GM12878 (cell line): ENCODE measurements around the gene CCL22. TPM values are rescaled to one million over a fixed set of nuclear protein-coding genes. Genes with fewer than 3 reads are reported as not detected.
A peak's percentile ranks its signal among the peaks of the same experiment; 100 is the strongest.

ENCODE experiments used
- ATAC-seq: fragments of 200-7000 bp; cut with Tn5 transposase; 3 replicates; pipeline ENCODE4 v1.9.1; 2020; ENCODE audit warnings: mild to moderate bottlenecking, moderate library complexity
- BruUV-seq: library from RNA; stranded (reverse); fragments of 400-500 nt; replicated peaks from 2 replicates; lab custom pipeline; 2021; lab: Mats Ljungman, UMichigan
- CTCF ChIA-PET: fragments of 300-600 bp; sonication (Branson Sonifier 250); formaldehyde crosslinking; extraction: SDS; loops from one replicate; lab custom pipeline; 2021; ENCODE audit warnings: inconsistent platforms; lab: Yijun Ruan, JAX
- POLR2A ChIA-PET: fragments of 350-600 bp; formaldehyde crosslinking; extraction: SDS; loops from one replicate; lab custom pipeline; 2021; ENCODE audit warnings: inconsistent platforms; lab: Charles Lee
- RAD21 ChIA-PET: fragments of 300-600 bp; sonication (Branson Sonifier 250); formaldehyde crosslinking; loops from one replicate; lab custom pipeline; 2023; ENCODE audit warnings: antibody characterized with exemption; ENCODE audit not compliant: unreplicated experiment; lab: Charles Lee
- SMC1A ChIA-PET: fragments of 300-600 bp; sonication (Branson Sonifier 250); formaldehyde crosslinking; loops from one replicate; lab custom pipeline; 2023; ENCODE audit not compliant: unreplicated experiment, uncharacterized antibody; lab: Charles Lee
- DNase-seq: peaks from one replicate; pipeline ENCODE4 v3.0.0-alpha.2; 2011; ENCODE audit warnings: low read depth, low spot score
- FAIRE-seq: peaks from 3 replicates; lab custom pipeline; 2011; peaks lifted over from hg19 to GRCh38; lab: Jason Lieb, UNC
- H2AFZ ChIP-seq: 2 replicates; pipeline ENCODE4 v1.6.0; 2011; ENCODE audit warnings: low read depth, low read length, control low read depth; ENCODE audit not compliant: control insufficient read depth
- H3K27ac ChIP-seq: 2 replicates; pipeline ENCODE4 v1.5.1; 2011; ENCODE audit warnings: control low read depth; ENCODE audit not compliant: control insufficient read depth, insufficient read depth
- H3K27me3 ChIP-seq, 2 experiments: replicated peaks in 1 of 2; 2 replicates each; pipeline versions ENCODE4 v1.6.0 to v1.6.1; 2011; ENCODE audit warnings: low read length in 1 of 2; ENCODE audit not compliant: control insufficient read depth in 2 of 2, insufficient read depth in 2 of 2
- H3K36me3 ChIP-seq, 2 experiments: 2 replicates each; pipeline ENCODE4 v1.5.1; 2011; ENCODE audit warnings: low read length in 1 of 2; ENCODE audit not compliant: control insufficient read depth in 2 of 2, insufficient read depth in 2 of 2
- H3K4me1 ChIP-seq: 2 replicates; pipeline ENCODE4 v1.6.1; 2011; ENCODE audit warnings: mild to moderate bottlenecking, low read length, moderate library complexity, mixed read lengths; ENCODE audit not compliant: control insufficient read depth, insufficient read depth
- H3K4me2 ChIP-seq: 2 replicates; pipeline ENCODE4 v1.6.0; 2011; ENCODE audit warnings: control low read depth; ENCODE audit not compliant: control insufficient read depth, insufficient read depth
- H3K4me3 ChIP-seq: fragments of 200-600 bp; sonication (generic); 2 replicates; pipeline ENCODE4 v1.5.1; 2016
- H3K79me2 ChIP-seq: 2 replicates; pipeline ENCODE4 v1.6.0; 2011; ENCODE audit warnings: low read length; ENCODE audit not compliant: control insufficient read depth, insufficient read depth
- H3K9ac ChIP-seq: 2 replicates; pipeline ENCODE4 v1.8.0; 2011; ENCODE audit warnings: low read length, control low read depth, mixed read lengths; ENCODE audit not compliant: control insufficient read depth, insufficient read depth
- H3K9me3 ChIP-seq: replicated peaks from 3 replicates; pipeline ENCODE4 v1.5.1; 2011; ENCODE audit warnings: mild to moderate bottlenecking, low read length; ENCODE audit not compliant: control insufficient read depth, insufficient read depth
- H4K20me1 ChIP-seq: 2 replicates; pipeline ENCODE4 v1.6.0; 2011; ENCODE audit not compliant: control insufficient read depth, insufficient read depth
- CBX5 ChIP-seq: sonication (generic); IDR thresholded peaks from 2 replicates; pipeline ENCODE4 v1.6.1; 2016; ENCODE audit warnings: low read depth, moderate library complexity, mild to moderate bottlenecking, inconsistent platforms
- CREM ChIP-seq: IDR thresholded peaks from 2 replicates; pipeline ENCODE4 v1.6.1; 2014; ENCODE audit warnings: antibody characterized with exemption, low read depth
- EGR1 ChIP-seq, 2 experiments: IDR thresholded peaks; 1 replicate in 1 of 2; 2 replicates in 1 of 2; pipeline ENCODE4 v1.6.1; 2011 to 2012; ENCODE audit warnings: low read depth in 2 of 2, low read length in 2 of 2, borderline replicate concordance in 1 of 2, mild to moderate bottlenecking in 1 of 2, moderate library complexity in 1 of 2
- GATAD2B ChIP-seq: fragments of 450-650 bp; conservative IDR thresholded peaks from 2 replicates; pipeline ENCODE4 v1.6.1; 2017; ENCODE audit warnings: low read depth, mild to moderate bottlenecking, moderate library complexity
- HDAC2 ChIP-seq: fragments of 200-600 bp; sonication (generic); IDR thresholded peaks from 2 replicates; pipeline ENCODE4 v1.6.1; 2017
- HDAC6 ChIP-seq: fragments of 200-600 bp; sonication (generic); IDR thresholded peaks from one replicate; pipeline ENCODE4 v1.8.0; 2017; ENCODE audit warnings: antibody characterized with exemption; ENCODE audit not compliant: unreplicated experiment
- HDGF ChIP-seq: fragments of 450-650 bp; IDR thresholded peaks from 2 replicates; pipeline ENCODE4 v1.6.1; 2016; ENCODE audit warnings: antibody characterized with exemption
- IKZF2 ChIP-seq, 2 experiments: fragments of 450-650 bp; IDR thresholded peaks; 2 replicates each; pipeline ENCODE4 v1.6.1; 2017; ENCODE audit warnings: mild to moderate bottlenecking in 2 of 2, moderate library complexity in 2 of 2
- MEF2A ChIP-seq: IDR thresholded peaks from 2 replicates; pipeline ENCODE4 v1.6.1; 2011; ENCODE audit warnings: low read depth, mild to moderate bottlenecking, low read length, moderate library complexity; ENCODE audit not compliant: insufficient read depth
- NBN ChIP-seq: fragments of 450-650 bp; IDR thresholded peaks from 2 replicates; pipeline ENCODE4 v1.6.1; 2016
- POU2F2 ChIP-seq: IDR thresholded peaks from 3 replicates; pipeline ENCODE4 v1.6.1; 2011; ENCODE audit warnings: low read depth, mild to moderate bottlenecking, low read length, borderline replicate concordance
- RAD51 ChIP-seq: fragments of 450-650 bp; IDR thresholded peaks from 2 replicates; pipeline ENCODE4 v1.6.1; 2016; ENCODE audit warnings: moderate library complexity, mild to moderate bottlenecking, inconsistent platforms
- SIN3A ChIP-seq: IDR thresholded peaks from 2 replicates; pipeline ENCODE4 v1.6.1; 2012; ENCODE audit warnings: low read depth, low read length, improper control_type of control experiment
- SREBF1 ChIP-seq: IDR thresholded peaks from 2 replicates; pipeline ENCODE4 v1.6.1; 2012; ENCODE audit warnings: mild to moderate bottlenecking, low read length
- YY1 ChIP-seq: IDR thresholded peaks from 2 replicates; pipeline ENCODE4 v1.6.1; 2011; ENCODE audit warnings: low read depth, mild to moderate bottlenecking, low read length
- ZNF24 ChIP-seq: fragments of 450-650 bp; IDR thresholded peaks from 2 replicates; pipeline ENCODE4 v1.6.1; 2017; ENCODE audit warnings: antibody characterized with exemption, mild to moderate bottlenecking
- ZNF384 ChIP-seq: IDR thresholded peaks from 2 replicates; pipeline ENCODE4 v1.6.1; 2012; ENCODE audit warnings: low read depth, mild to moderate bottlenecking, low read length, improper control_type of control experiment, borderline replicate concordance
- WGBS: methylation state at CpG from one replicate; pipeline ENCODE4 v1.1.6; 2016; ENCODE audit warnings: low lambda C conversion rate; ENCODE audit not compliant: insufficient replicate concordance, insufficient coverage; ENCODE audit errors: missing lambda C conversion rate; 5-methylcytosine and 5-hydroxymethylcytosine counted together
- in situ Hi-C: fragments of 300-500 bp; cut with MboI; formaldehyde crosslinking; loops from 9 replicates; pipeline ENCODE4 v1.14.3; 2018; ENCODE audit warnings: mixed read lengths
- intact Hi-C: fragments of 100-400 bp; cut with micrococcal nuclease; formaldehyde crosslinking; loops from one replicate; pipeline ENCODE4 v1.14.2; 2022; ENCODE audit not compliant: unreplicated experiment
- polyA plus RNA-seq, 11 experiments: library from polyadenylated mRNA; depleted of rRNA in 4 of 11; unstranded in 6 of 11; stranded (reverse) in 5 of 11; fragments of >200 nt; fragmentation: Nextera tagmentation in 4 of 11; fragmentation: Illumina TruSeq in 1 of 11; extraction: Ambion mirVana in 4 of 11; extraction: Trizol in 1 of 11; gene quantifications; 1 replicate in 1 of 11; 2 replicates in 10 of 11; pipeline versions ENCODE4 v1.2.1 to v1.2.3, GENCODE V29; 2011 to 2016; ENCODE audit warnings: inconsistent platforms in 2 of 11, missing spikeins in 2 of 11, low read depth in 1 of 11
- total RNA-seq, 4 experiments: library from RNA; depleted of rRNA in 3 of 4; stranded (reverse); fragments of >200 nt in 3 of 4; fragmentation: Illumina TruSeq in 1 of 4; extraction: Trizol in 1 of 4; gene quantifications; 2 replicates each; pipeline versions ENCODE4 v1.2.1 to v1.2.3, GENCODE V29; 2013 to 2021
- TF ChIP-seq, protein P1 (sequence below): fragments of 450-650 bp; IDR thresholded peaks from 2 replicates; pipeline ENCODE4 v1.6.1; 2016; ENCODE audit warnings: mild to moderate bottlenecking
- TF ChIP-seq, protein P2 (sequence below): fragments of 450-650 bp; conservative IDR thresholded peaks from 2 replicates; pipeline ENCODE4 v1.6.1; 2017; ENCODE audit warnings: mild to moderate bottlenecking, moderate library complexity
- TF ChIP-seq, protein P3 (sequence below): IDR thresholded peaks from 2 replicates; pipeline ENCODE4 v1.6.1; 2011; ENCODE audit warnings: borderline replicate concordance, low read depth, mild to moderate bottlenecking, moderate library complexity, mixed read lengths, low read length; ENCODE audit not compliant: insufficient read depth; ENCODE audit errors: extremely low read length
- TF ChIP-seq, protein P4 (sequence below): IDR thresholded peaks from 2 replicates; pipeline ENCODE4 v1.6.1; 2012; ENCODE audit warnings: low read depth, low read length, improper control_type of control experiment

The CCL22 gene
- total and polyA plus RNA-seq, 10 of the 15 experiments (the other 5 are each of a cell fraction or from before 2014, with no cell fraction given) = 38.0 to 704 (median 349) TPM

DNA sequence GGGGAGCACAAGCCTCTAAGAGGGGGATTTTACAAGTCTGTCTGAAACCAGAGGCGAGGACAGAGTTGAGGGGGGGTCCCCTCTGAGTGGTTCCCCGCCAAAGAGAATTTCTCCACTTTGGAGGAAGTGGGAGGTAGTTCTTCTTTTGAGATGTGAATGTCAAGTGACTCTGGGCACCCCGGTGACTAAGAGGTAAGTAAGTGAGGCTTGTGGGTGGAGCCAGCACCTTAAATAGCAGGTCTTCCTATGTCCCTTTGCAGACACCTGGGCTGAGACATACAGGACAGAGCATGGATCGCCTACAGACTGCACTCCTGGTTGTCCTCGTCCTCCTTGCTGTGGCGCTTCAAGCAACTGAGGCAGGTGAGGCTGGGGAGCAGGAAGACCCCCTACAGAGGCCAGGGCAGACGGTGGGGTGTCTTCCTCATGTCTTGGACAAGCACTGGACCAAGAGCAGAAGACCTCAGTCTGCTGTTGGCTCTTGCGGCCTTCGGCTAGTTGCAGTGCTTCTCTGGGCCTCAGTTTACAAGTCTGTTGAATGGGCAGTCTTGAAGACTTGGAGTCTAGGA lies at the start of gene CCL22 (continued):
- TF ChIP-seq, protein P1, sequence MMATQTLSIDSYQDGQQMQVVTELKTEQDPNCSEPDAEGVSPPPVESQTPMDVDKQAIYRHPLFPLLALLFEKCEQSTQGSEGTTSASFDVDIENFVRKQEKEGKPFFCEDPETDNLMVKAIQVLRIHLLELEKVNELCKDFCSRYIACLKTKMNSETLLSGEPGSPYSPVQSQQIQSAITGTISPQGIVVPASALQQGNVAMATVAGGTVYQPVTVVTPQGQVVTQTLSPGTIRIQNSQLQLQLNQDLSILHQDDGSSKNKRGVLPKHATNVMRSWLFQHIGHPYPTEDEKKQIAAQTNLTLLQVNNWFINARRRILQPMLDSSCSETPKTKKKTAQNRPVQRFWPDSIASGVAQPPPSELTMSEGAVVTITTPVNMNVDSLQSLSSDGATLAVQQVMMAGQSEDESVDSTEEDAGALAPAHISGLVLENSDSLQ = no peak
- no peak; the same call in 1 of the 2 replicates for TF ChIP-seq GATAD2B
- no peak for TF ChIP-seq SIN3A
- peak; percentile 37; the same call in 1 of the 2 replicates for TF ChIP-seq CREM
- no peak for TF ChIP-seq HDGF
- TF ChIP-seq HDAC6 = no peak
- TF ChIP-seq NBN = no peak
- no peak for TF ChIP-seq HDAC2
- TF ChIP-seq RAD51 = no peak
- no peak for TF ChIP-seq MEF2A
- no peak for TF ChIP-seq SREBF1
- TF ChIP-seq POU2F2 = 0 out of 3 replicates have a peak, but pooled peaks have one; percentile 4

DNA sequence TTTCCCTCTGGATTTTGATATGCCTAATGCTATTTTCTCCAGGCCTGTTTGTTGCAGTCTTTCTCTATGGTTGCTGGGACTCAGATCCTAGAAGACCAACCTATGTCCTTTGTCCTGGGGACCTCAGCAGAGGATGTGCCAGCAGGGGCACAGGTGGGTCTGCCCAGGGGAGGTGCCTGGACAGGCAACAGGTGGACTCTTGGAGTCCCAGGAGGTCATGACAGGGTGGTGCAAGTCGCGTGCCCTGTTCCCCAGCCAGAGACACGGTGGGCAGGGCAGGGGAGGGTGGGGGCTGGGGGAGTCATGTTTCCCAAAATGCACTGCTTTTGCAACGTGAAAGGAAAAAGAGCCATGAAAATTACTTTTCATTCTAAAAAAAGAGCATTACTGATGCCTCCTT lies 47.8 kb upstream of the CCL22 start:
- Histone ChIP-seq H3K27ac (no peak overlapping the region), H3K9me3 (no peaks in the 10 kb centered on the region), H2AFZ (no peak overlapping the region), H3K27me3 (no peaks in the 10 kb centered on the region), H3K36me3 (no peaks in the 10 kb centered on the region), H3K9ac (no peak overlapping the region), H3K4me2 (no peak overlapping the region), H3K4me3 (no peak overlapping the region), H3K4me1 (peaks cover 16% of the 10 kb centered on the region), H3K79me2 (no peaks in the 10 kb centered on the region), H4K20me1 (no peaks in the 10 kb centered on the region)
- 6% methylated on average over 4 of the region's 4 CpGs for WGBS
- in situ Hi-C loops = no loop called here
- ChIA-PET CTCF (interaction anchor here (0.7 to 1.5 kb wide), 3 partner anchors 11 to 107 kb away, joined by 3 to 5 read pairs (median 3); no protein-coding TSS in a partner anchor), POLR2A (no interaction called here), SMC1A (interaction anchor here (0.6 to 0.7 kb wide), 2 partner anchors 106 to 313 kb away, joined by 3 read pairs; no protein-coding TSS in a partner anchor), RAD21 (interaction anchor here (1.3 kb wide), 1 partner anchor 102 kb away, joined by 3 read pairs; no protein-coding TSS in a partner anchor)
- no TSS peak for BruUV-seq
- no peak for FAIRE-seq
- intact Hi-C loops = no loop called here
- DNase-seq = no peak
- no peak for ATAC-seq
- TF ChIP-seq ZNF24 (no peak), CBX5 (no peak), IKZF2 (IDR thresholded peaks at IDR 0.05) (no peak), YY1 (no peak), ZNF384 (no peak), EGR1 (IDR thresholded peaks at IDR 0.05; ENCODE audit: borderline replicate concordance in 1 of 2, low read depth in 2 of 2, low read length in 2 of 2) (no peak)
- TF ChIP-seq, protein P2, sequence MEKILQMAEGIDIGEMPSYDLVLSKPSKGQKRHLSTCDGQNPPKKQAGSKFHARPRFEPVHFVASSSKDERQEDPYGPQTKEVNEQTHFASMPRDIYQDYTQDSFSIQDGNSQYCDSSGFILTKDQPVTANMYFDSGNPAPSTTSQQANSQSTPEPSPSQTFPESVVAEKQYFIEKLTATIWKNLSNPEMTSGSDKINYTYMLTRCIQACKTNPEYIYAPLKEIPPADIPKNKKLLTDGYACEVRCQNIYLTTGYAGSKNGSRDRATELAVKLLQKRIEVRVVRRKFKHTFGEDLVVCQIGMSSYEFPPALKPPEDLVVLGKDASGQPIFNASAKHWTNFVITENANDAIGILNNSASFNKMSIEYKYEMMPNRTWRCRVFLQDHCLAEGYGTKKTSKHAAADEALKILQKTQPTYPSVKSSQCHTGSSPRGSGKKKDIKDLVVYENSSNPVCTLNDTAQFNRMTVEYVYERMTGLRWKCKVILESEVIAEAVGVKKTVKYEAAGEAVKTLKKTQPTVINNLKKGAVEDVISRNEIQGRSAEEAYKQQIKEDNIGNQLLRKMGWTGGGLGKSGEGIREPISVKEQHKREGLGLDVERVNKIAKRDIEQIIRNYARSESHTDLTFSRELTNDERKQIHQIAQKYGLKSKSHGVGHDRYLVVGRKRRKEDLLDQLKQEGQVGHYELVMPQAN = no peak
- TF ChIP-seq, protein P3, sequence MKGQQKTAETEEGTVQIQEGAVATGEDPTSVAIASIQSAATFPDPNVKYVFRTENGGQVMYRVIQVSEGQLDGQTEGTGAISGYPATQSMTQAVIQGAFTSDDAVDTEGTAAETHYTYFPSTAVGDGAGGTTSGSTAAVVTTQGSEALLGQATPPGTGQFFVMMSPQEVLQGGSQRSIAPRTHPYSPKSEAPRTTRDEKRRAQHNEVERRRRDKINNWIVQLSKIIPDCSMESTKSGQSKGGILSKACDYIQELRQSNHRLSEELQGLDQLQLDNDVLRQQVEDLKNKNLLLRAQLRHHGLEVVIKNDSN = no peak
- TF ChIP-seq, protein P4, sequence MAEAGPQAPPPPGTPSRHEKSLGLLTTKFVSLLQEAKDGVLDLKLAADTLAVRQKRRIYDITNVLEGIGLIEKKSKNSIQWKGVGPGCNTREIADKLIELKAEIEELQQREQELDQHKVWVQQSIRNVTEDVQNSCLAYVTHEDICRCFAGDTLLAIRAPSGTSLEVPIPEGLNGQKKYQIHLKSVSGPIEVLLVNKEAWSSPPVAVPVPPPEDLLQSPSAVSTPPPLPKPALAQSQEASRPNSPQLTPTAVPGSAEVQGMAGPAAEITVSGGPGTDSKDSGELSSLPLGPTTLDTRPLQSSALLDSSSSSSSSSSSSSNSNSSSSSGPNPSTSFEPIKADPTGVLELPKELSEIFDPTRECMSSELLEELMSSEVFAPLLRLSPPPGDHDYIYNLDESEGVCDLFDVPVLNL = no peak
